GM19452 (cell line): ENCODE data around the gene EIF3C.
A peak's percentile ranks its signal among the peaks of the same experiment; 100 is the strongest.
"Not testable (repeated sequence)": the region's sequence is repeated elsewhere in the genome, so short reads cannot be mapped to it uniquely, and the experiment has no call there.

Experiments used
- ATAC-seq: cut with Tn5 transposase; IDR thresholded peaks from one replicate; pipeline ENCODE4 v1.9.1; 2021; ENCODE audit not compliant: unreplicated experiment

Gene EIF3C

GRCh38 chr16:28749997-28750465, 38.8 kb downstream of the EIF3C start:
- ATAC-seq: peak; percentile 93

- ATAC-seq: peak; percentile 33
These were observed 39.3 kb downstream of the EIF3C start for GRCh38 chr16:28750469-28751067.

DNA sequence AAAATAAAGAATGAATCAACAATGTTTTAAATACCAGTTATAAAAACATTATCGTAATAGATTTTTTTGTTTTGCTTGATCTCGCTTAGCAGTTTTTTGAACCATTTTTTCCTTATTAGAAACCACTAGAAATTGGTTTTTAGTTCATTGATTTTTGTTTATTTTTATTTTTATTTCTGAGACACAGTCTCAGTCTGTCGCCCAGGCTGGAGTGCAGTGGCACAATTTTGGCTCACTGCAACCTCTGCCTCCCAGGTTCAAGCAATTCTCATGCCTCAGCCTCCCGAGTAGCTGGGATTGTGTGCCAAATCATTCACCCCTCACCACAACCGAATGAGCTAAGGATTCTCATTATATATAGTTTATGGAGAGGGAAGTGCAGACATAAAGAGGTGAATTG, 40.2 kb downstream of the EIF3C start, which contains the start of gene NPIPB9:
NPIPB9 (plus strand) TSS at position 301 of the 400 bp plus-strand sequence.
- not testable (repeated sequence) for ATAC-seq

DNA sequence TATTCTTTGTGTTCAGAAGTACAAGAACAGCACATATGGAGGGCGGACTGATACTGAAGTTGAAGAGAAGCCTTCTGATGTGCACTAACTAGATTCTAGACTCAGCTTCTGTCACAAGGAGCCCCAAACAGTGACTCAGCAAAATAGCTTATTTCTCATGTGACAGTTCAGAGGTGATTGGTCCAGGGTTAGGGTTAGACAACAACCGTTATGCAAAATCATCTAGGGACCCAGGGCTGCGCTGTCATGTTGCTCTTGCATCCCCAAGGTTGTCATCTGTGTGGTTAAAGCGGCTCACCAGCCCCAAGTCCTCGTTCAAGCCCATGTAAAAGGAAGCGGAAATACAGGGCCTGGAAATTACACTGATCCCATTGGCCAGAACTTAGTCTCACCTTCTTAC, 70.4 kb downstream of the EIF3C start:
- not testable (repeated sequence) for ATAC-seq

DNA sequence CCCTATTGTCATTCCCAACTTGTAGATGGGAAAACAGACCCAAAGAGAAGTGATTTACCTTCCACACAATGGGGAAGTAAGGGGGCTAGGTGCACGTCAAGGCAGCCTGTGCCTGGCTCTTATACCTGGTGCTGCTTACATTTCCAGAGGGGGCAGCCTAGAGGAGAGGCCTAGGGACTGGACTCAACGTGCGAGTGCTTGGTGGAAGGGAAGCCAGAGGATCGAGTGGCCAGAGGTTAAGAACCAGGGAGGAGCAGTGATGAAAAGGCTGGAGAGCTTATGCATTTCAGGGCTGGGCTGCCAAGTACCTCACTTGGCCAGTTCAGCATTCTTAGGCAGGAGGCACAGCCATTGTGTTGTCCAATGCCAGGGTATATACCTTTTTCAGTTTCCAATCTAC, 71.1 kb downstream of the EIF3C start:
- not testable (repeated sequence) for ATAC-seq
